ENCODE data around the gene UBC.
A peak's percentile ranks its signal among the peaks of the same experiment; 100 is the strongest.

The UBC gene

GRCh38 chr12:124914392-124915238, at the start of gene UBC:
TSS of gene UBC (minus strand) at chr12:124914650. CDS start at chr12:124913771, 879 bp downstream.
- DNase-seq (ENCODE audit: low read depth): peak; percentile 96
- H3K4me3 ChIP-seq (ENCODE audit: low read depth, low read length): peak within 1 kb of the TSS; percentile 81
- peak; percentile 99 for TF ChIP-seq POLR2A (IDR thresholded peaks at IDR 0.05; ENCODE audit: extremely low read depth, insufficient read length)
- TF ChIP-seq MYC (IDR thresholded peaks at IDR 0.05; ENCODE audit: low read depth, low read length): peak; percentile 48
- peak; percentile 27; the same call in 1 of the 2 replicates for TF ChIP-seq MAX (IDR thresholded peaks at IDR 0.05; ENCODE audit: low read depth, low read length)
- TF ChIP-seq CTCF (IDR thresholded peaks at IDR 0.05; ENCODE audit: low read depth, low read length): no peak

- DNase-seq (ENCODE audit: low read depth): no peak
- no peak overlapping the region for H3K4me3 ChIP-seq (ENCODE audit: low read depth, low read length)
- TF ChIP-seq MYC (IDR thresholded peaks at IDR 0.05; ENCODE audit: low read depth, low read length) (no peak), POLR2A (IDR thresholded peaks at IDR 0.05; ENCODE audit: extremely low read depth, insufficient read length) (no peak), CTCF (IDR thresholded peaks at IDR 0.05; ENCODE audit: low read depth, low read length) (no peak), MAX (IDR thresholded peaks at IDR 0.05; ENCODE audit: low read depth, low read length) (no peak)
Observed at GRCh38 chr12:124963211-124963610, 48.8 kb upstream of the UBC start.

- H3K4me3 ChIP-seq (ENCODE audit: low read depth, low read length): no peak overlapping the region
Observed at GRCh38 chr12:124961055-124961454, 46.6 kb upstream of the UBC start.

GRCh38 chr12:124956571-124956970, 42.1 kb upstream of the UBC start:
- TF ChIP-seq MAX (IDR thresholded peaks at IDR 0.05; ENCODE audit: low read depth, low read length) (no peak), CTCF (IDR thresholded peaks at IDR 0.05; ENCODE audit: low read depth, low read length) (no peak), MYC (IDR thresholded peaks at IDR 0.05; ENCODE audit: low read depth, low read length) (no peak), POLR2A (IDR thresholded peaks at IDR 0.05; ENCODE audit: extremely low read depth, insufficient read length) (no peak)
- H3K4me3 ChIP-seq (ENCODE audit: low read depth, low read length): no peak overlapping the region
- no peak for DNase-seq (ENCODE audit: low read depth)

More at GRCh38 chr12:124961055-124961454, 46.6 kb upstream of the UBC start:
- TF ChIP-seq MYC (IDR thresholded peaks at IDR 0.05; ENCODE audit: low read depth, low read length) (no peak), CTCF (IDR thresholded peaks at IDR 0.05; ENCODE audit: low read depth, low read length) (no peak), MAX (IDR thresholded peaks at IDR 0.05; ENCODE audit: low read depth, low read length) (no peak), POLR2A (IDR thresholded peaks at IDR 0.05; ENCODE audit: extremely low read depth, insufficient read length) (no peak)
- no peak for DNase-seq (ENCODE audit: low read depth)

- no peak for TF ChIP-seq MAX (IDR thresholded peaks at IDR 0.05; ENCODE audit: low read depth, low read length)
- TF ChIP-seq CTCF (IDR thresholded peaks at IDR 0.05; ENCODE audit: low read depth, low read length): no peak
- no peak for TF ChIP-seq POLR2A (IDR thresholded peaks at IDR 0.05; ENCODE audit: extremely low read depth, insufficient read length)
- TF ChIP-seq MYC (IDR thresholded peaks at IDR 0.05; ENCODE audit: low read depth, low read length): no peak
- no peak overlapping the region for H3K4me3 ChIP-seq (ENCODE audit: low read depth, low read length)
- DNase-seq (ENCODE audit: low read depth): no peak
Observed at GRCh38 chr12:124954771-124955170, 40.3 kb upstream of the UBC start.
